SK-N-SH treated with all-trans-retinoic acid at 6 μM for 48 hours (cell line): ENCODE data around the gene SORL1.

Source experiments
- ATAC-seq: fragments of 200-7000 bp; cut with Tn5 transposase; 3 replicates; pipeline ENCODE4 v1.9.1; 2020; ENCODE audit warnings: mild to moderate bottlenecking, moderate library complexity
- ARNTL ChIP-seq: fragments of 450-650 bp; formaldehyde crosslinking; IDR thresholded peaks from 2 replicates; pipeline ENCODE4 v1.5.0; 2020; ENCODE audit warnings: low read depth, mild to moderate bottlenecking, moderate library complexity, borderline replicate concordance
- BACH2 ChIP-seq: fragments of 250-450 bp; sonication (Bioruptor Pico); IDR thresholded peaks from 2 replicates; pipeline ENCODE4 v1.9.0; 2021; ENCODE audit warnings: mild to moderate bottlenecking, borderline replicate concordance
- CREB5 ChIP-seq: fragments of 250-450 bp; sonication (Bioruptor Pico); IDR thresholded peaks from 2 replicates; pipeline ENCODE4 v1.5.1; 2020; ENCODE audit warnings: low read depth, mild to moderate bottlenecking, moderate library complexity
- CSDC2 ChIP-seq: fragments of 250-450 bp; sonication (Bioruptor Pico); IDR thresholded peaks from 2 replicates; pipeline ENCODE4 v1.5.0; 2020; ENCODE audit warnings: mild to moderate bottlenecking, moderate library complexity
- ESRRG ChIP-seq: fragments of 250-450 bp; sonication (Bioruptor Pico); IDR thresholded peaks from 2 replicates; pipeline ENCODE4 v1.6.1; 2021; ENCODE audit warnings: mild to moderate bottlenecking
- GLIS3 ChIP-seq: fragments of 250-450 bp; sonication (Bioruptor Pico); IDR thresholded peaks from 2 replicates; pipeline ENCODE4 v1.5.0; 2020; ENCODE audit warnings: mild to moderate bottlenecking, moderate library complexity
- OSR1 ChIP-seq: fragments of 250-450 bp; sonication (Bioruptor Pico); IDR thresholded peaks from 2 replicates; pipeline ENCODE4 v1.8.0; 2022; ENCODE audit warnings: moderate library complexity, mild to moderate bottlenecking, inconsistent platforms
- POU6F1 ChIP-seq: fragments of 250-450 bp; sonication (Bioruptor Pico); IDR thresholded peaks from 2 replicates; pipeline ENCODE4 v1.8.0; 2021; ENCODE audit warnings: low read depth, mild to moderate bottlenecking, moderate library complexity, borderline replicate concordance
- PPARA ChIP-seq: fragments of 250-450 bp; sonication (Bioruptor Pico); IDR thresholded peaks from 2 replicates; pipeline ENCODE4 v1.5.0; 2020; ENCODE audit warnings: mild to moderate bottlenecking, borderline replicate concordance
- RARB ChIP-seq: fragments of 250-450 bp; sonication (Bioruptor Pico); IDR thresholded peaks from 2 replicates; pipeline ENCODE4 v1.8.0; 2021; ENCODE audit warnings: mild to moderate bottlenecking, moderate library complexity
- SNAI2 ChIP-seq: fragments of 250-450 bp; sonication (Bioruptor Pico); IDR thresholded peaks from 2 replicates; pipeline ENCODE4 v1.5.0; 2020; ENCODE audit warnings: mild to moderate bottlenecking, moderate library complexity
- TCF4 ChIP-seq: fragments of 250-450 bp; sonication (Bioruptor Pico); IDR thresholded peaks from 2 replicates; pipeline ENCODE4 v1.8.0; 2021; ENCODE audit warnings: mild to moderate bottlenecking, moderate library complexity, borderline replicate concordance
- TOX ChIP-seq: fragments of 250-450 bp; sonication (Bioruptor Pico); IDR thresholded peaks from 2 replicates; pipeline ENCODE4 v1.8.0; 2021; ENCODE audit warnings: mild to moderate bottlenecking, moderate library complexity, borderline replicate concordance
- ZC3H10 ChIP-seq: fragments of 250-450 bp; sonication (Bioruptor Pico); IDR thresholded peaks from 2 replicates; pipeline ENCODE4 v1.5.1; 2021; ENCODE audit warnings: mild to moderate bottlenecking, moderate library complexity
- ZFP3 ChIP-seq: fragments of 250-450 bp; sonication (Bioruptor Pico); IDR thresholded peaks from 2 replicates; pipeline ENCODE4 v1.5.0; 2020; ENCODE audit warnings: mild to moderate bottlenecking, moderate library complexity
- ZFP30 ChIP-seq: fragments of 450-650 bp; formaldehyde crosslinking; IDR thresholded peaks from 2 replicates; pipeline ENCODE4 v1.5.0; 2022; ENCODE audit warnings: mild to moderate bottlenecking, moderate library complexity
- ZNF565 ChIP-seq: fragments of 450-650 bp; formaldehyde crosslinking; conservative IDR thresholded peaks from 2 replicates; pipeline ENCODE4 v1.5.0; 2020; ENCODE audit warnings: low read depth, mild to moderate bottlenecking, moderate library complexity
- ZNF70 ChIP-seq: fragments of 450-650 bp; formaldehyde crosslinking; IDR thresholded peaks from 2 replicates; pipeline ENCODE4 v1.5.0; 2020; ENCODE audit warnings: mild to moderate bottlenecking, moderate library complexity
- ZNF8 ChIP-seq: fragments of 450-650 bp; formaldehyde crosslinking; IDR thresholded peaks from 2 replicates; pipeline ENCODE4 v1.5.0; 2020; ENCODE audit warnings: mild to moderate bottlenecking, moderate library complexity
- TF ChIP-seq, protein P1 (sequence below): fragments of 250-450 bp; sonication (Bioruptor Pico); IDR thresholded peaks from 2 replicates; pipeline ENCODE4 v1.5.0; 2020; ENCODE audit warnings: mild to moderate bottlenecking, moderate library complexity
- TF ChIP-seq, protein P2 (sequence below): fragments of 250-450 bp; sonication (Bioruptor Pico); IDR thresholded peaks from 2 replicates; pipeline ENCODE4 v1.8.0; 2020; ENCODE audit warnings: mild to moderate bottlenecking, moderate library complexity, borderline replicate concordance

Gene SORL1

DNA sequence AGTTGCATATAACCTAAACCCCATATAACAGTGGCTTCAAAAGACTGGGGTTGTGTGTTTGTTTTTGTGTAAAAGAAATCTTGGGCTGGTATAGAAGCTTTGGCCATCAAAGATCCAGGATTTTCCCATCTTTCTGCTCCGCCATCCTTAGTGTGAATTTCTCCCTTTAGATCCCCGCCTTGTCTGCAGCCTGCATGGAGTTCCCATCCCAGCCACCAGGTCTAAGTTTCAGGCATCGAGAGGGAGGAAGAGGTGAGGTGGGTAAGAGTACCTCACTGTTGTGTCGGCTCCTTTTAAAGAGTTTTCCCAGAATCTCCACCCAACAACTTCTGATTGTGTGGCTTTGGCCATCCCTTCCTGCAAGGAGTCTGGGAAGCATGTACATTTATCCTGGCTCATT lies 196.2 kb downstream of the SORL1 start:
- TF ChIP-seq ZC3H10 (CRISPR knock-in tag) (no peak), BACH2 (no peak), TCF4 (no peak), ZNF8 (CRISPR knock-in tag) (no peak), GLIS3 (CRISPR knock-in tag) (no peak), RARB (CRISPR knock-in tag) (no peak), ZNF565 (CRISPR knock-in tag) (no peak), SNAI2 (CRISPR knock-in tag) (no peak), TOX (no peak), ZFP30 (CRISPR knock-in tag) (no peak), OSR1 (CRISPR knock-in tag) (no peak), ARNTL (CRISPR knock-in tag) (no peak), ZFP3 (CRISPR knock-in tag) (no peak), CSDC2 (CRISPR knock-in tag) (no peak), CREB5 (CRISPR knock-in tag) (no peak), ESRRG (CRISPR knock-in tag) (no peak), ZNF70 (CRISPR knock-in tag) (no peak), POU6F1 (no peak)
- TF ChIP-seq, protein P1, sequence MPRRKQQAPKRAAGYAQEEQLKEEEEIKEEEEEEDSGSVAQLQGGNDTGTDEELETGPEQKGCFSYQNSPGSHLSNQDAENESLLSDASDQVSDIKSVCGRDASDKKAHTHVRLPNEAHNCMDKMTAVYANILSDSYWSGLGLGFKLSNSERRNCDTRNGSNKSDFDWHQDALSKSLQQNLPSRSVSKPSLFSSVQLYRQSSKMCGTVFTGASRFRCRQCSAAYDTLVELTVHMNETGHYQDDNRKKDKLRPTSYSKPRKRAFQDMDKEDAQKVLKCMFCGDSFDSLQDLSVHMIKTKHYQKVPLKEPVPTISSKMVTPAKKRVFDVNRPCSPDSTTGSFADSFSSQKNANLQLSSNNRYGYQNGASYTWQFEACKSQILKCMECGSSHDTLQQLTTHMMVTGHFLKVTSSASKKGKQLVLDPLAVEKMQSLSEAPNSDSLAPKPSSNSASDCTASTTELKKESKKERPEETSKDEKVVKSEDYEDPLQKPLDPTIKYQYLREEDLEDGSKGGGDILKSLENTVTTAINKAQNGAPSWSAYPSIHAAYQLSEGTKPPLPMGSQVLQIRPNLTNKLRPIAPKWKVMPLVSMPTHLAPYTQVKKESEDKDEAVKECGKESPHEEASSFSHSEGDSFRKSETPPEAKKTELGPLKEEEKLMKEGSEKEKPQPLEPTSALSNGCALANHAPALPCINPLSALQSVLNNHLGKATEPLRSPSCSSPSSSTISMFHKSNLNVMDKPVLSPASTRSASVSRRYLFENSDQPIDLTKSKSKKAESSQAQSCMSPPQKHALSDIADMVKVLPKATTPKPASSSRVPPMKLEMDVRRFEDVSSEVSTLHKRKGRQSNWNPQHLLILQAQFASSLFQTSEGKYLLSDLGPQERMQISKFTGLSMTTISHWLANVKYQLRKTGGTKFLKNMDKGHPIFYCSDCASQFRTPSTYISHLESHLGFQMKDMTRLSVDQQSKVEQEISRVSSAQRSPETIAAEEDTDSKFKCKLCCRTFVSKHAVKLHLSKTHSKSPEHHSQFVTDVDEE (CRISPR knock-in tag) = no peak
- TF ChIP-seq, protein P2, sequence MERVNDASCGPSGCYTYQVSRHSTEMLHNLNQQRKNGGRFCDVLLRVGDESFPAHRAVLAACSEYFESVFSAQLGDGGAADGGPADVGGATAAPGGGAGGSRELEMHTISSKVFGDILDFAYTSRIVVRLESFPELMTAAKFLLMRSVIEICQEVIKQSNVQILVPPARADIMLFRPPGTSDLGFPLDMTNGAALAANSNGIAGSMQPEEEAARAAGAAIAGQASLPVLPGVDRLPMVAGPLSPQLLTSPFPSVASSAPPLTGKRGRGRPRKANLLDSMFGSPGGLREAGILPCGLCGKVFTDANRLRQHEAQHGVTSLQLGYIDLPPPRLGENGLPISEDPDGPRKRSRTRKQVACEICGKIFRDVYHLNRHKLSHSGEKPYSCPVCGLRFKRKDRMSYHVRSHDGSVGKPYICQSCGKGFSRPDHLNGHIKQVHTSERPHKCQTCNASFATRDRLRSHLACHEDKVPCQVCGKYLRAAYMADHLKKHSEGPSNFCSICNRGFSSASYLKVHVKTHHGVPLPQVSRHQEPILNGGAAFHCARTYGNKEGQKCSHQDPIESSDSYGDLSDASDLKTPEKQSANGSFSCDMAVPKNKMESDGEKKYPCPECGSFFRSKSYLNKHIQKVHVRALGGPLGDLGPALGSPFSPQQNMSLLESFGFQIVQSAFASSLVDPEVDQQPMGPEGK (CRISPR knock-in tag) = no peak
- no peak for ATAC-seq

GRCh38 chr11:121649798-121650197 lies 197.7 kb downstream of the SORL1 start:
- TF ChIP-seq BACH2 = no peak
- no peak for TF ChIP-seq ZFP3 (CRISPR knock-in tag)
- TF ChIP-seq ZC3H10 (CRISPR knock-in tag) = no peak
- TF ChIP-seq, protein P2 (CRISPR knock-in tag) = no peak
- TF ChIP-seq CREB5 (CRISPR knock-in tag) = no peak
- no peak for TF ChIP-seq ZNF565 (CRISPR knock-in tag)
- TF ChIP-seq POU6F1 = no peak
- no peak for TF ChIP-seq ESRRG (CRISPR knock-in tag)
- TF ChIP-seq PPARA = no peak
- TF ChIP-seq TCF4 = no peak
- TF ChIP-seq OSR1 (CRISPR knock-in tag) = no peak
- TF ChIP-seq TOX = no peak
- no peak for ATAC-seq
